HG03439 (cell line): Measurements from ENCODE around the gene TSTD2.

ENCODE experiments used
- ATAC-seq: cut with Tn5 transposase; IDR thresholded peaks from one replicate; pipeline ENCODE4 v1.9.1; 2021; ENCODE audit warnings: mild to moderate bottlenecking, moderate library complexity; ENCODE audit not compliant: unreplicated experiment

TSTD2 gene

DNA sequence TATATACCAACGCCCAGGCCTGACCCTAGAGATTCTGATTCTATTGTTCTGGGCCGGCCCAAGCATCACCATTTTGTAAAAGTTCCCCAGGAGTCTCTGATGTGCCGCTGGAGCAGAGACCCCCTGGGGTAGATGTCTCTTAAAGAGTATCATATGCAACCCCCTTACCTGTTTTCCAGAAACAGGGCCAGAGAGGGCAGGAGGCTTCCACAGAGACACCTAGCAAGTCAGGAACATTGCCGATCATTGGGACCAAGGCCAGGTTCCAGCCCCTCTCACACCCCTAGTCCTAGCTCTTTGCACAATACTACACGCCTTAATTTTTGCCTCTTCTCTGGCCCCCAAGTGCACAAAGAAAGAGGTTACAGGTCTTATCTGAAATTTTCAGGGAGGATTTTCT lies 67.9 kb downstream of the TSTD2 start:
- no peak for ATAC-seq

DNA sequence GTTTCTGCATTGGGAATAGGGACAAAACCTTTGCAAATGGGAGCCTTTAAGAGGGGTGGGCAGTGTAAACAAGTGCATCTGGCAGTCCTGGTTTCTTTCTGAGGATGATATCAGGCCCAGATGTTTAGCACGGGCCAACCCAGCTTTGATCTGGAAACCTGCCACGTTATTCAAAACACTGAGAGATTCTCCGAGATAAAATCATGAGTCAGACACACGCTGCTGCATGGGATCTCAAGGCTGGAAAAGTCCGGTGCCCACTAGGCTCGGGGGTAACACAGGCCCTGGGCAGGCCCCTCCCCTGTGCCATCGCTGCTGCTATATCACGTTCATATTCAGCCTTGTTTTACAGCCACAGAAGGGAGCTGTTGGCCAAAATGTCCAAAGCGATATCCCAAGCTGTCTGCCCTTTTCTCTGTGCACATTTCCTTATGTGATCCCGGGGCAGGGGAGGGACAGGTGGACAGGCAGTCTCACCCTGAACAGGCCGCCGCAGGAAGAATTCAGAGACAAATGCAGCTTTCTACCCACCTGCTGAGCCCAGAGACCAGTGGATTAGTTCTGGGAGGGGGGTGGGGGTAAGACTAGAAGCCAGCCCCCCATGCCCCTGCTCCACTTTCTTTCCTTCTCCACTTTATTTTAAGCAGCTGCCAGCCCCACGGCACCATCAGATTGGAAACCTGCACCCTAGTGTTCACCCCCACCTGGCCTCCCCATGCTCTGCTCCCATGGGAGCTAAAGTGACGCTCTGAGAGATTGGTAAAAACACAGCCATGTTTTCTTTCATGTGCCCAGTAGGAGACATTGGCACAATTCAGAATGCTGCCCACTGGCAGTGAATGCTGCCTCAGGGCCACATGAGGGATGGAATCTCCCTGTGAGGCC lies 68.6 kb downstream of the TSTD2 start:
- ATAC-seq = no peak

DNA sequence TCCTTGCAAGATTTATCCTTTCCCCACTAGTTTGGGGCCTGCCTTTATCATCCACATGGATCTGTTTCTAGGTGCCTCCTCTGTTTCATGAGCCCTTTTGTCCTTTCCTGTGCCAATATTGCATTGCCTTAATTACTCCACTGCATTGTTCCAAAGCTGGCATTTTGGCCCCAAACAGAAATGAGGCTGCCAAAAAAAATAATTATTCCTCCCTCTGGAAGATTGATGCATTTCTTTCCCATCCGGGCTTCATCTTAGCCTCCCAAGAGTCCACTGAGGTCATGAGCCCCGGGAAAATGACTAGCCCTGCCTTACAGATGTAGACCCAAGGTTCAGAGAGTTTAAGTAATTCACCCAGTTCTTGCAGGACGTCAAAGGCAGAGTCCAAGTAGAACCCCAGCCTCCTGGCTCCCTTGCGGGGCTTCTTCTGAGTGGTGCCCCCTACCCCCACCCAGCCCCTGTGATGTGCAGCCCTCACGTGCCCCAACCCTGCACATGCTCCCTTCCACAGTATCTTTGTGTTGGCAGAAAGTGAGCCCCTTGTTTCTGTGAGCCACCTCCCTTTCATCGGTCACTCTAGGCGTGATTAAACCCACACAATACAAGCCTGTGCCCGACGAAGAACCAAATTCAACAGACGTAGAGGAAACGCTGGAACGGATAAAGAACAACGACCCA lies 69.6 kb downstream of the TSTD2 start:
- no peak for ATAC-seq

GRCh38 chr9:97562542-97562941 lies 70.6 kb downstream of the TSTD2 start:
- ATAC-seq = no peak

- no peak for ATAC-seq
These were observed 71.7 kb downstream of the TSTD2 start for GRCh38 chr9:97561501-97561900.

- ATAC-seq = no peak
These were observed 72.3 kb downstream of the TSTD2 start for GRCh38 chr9:97560851-97561250.

DNA sequence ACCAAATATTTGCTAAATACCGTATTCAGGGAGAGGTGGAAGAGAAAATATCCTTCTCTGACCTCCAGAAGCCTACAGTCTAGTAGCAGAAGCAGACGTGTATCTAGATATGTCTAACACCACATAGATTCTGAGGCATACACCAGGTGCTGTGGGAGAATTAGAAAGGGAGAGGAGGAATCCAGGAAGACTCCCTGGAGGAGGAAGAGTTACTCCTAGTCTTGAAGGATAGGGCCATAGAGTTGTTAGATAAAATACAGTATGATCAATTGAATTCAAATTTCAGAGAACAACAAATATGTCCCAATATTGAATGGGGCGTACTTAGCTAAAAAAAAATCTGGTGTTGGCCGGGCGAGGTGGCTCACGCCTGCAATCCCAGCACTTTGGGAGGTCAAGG lies 73.0 kb downstream of the TSTD2 start:
- ATAC-seq = no peak

DNA sequence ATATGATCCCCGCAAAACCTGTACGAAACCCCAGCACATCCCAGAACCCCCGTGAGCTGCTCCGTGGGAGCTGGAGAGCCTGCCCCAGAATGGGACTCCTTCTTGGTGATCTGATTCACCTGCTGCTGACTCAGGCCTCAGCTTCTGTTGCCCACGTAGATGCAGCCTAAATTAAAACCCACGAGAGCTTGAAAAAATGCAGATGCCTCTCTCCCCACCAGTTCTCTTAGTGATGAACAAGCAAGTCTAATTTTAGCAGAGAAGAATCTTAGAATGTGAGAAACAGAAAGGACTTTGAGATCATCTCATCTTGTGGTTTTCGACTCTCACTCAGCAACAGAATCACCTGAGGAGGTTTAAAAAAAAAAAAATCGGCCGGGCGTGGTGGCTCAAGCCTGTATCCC lies 74.1 kb downstream of the TSTD2 start:
- peak; percentile 86 for ATAC-seq

- ATAC-seq = peak; percentile 34
These were observed 74.5 kb downstream of the TSTD2 start for GRCh38 chr9:97558701-97559101.

DNA sequence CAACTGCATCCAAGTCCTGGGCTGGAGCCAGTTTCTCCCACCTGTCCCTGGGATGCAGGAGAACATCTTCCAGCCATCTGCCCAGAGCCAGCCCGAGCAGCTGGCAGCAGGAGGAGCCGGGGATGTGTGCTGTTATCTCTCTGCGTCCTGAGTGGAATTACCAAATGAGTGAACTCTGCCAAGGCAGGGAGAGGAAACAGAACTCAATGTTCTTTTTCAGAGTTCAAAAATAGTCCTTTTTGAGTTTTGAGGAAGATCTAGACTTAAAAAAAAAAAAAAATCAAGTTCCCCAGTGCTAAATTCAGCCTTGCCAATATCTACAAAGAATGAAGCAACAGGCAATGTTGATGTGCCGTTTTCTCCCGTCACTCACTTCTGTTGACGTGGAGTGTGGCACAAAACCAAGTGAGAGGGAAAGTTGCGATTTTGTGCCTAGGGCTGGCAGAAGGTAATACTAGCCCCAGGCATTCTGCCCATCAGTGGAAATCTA lies 75.5 kb downstream of the TSTD2 start:
- ATAC-seq = no peak

- no peak for ATAC-seq
These were observed 76.2 kb downstream of the TSTD2 start for GRCh38 chr9:97556721-97557605.

DNA sequence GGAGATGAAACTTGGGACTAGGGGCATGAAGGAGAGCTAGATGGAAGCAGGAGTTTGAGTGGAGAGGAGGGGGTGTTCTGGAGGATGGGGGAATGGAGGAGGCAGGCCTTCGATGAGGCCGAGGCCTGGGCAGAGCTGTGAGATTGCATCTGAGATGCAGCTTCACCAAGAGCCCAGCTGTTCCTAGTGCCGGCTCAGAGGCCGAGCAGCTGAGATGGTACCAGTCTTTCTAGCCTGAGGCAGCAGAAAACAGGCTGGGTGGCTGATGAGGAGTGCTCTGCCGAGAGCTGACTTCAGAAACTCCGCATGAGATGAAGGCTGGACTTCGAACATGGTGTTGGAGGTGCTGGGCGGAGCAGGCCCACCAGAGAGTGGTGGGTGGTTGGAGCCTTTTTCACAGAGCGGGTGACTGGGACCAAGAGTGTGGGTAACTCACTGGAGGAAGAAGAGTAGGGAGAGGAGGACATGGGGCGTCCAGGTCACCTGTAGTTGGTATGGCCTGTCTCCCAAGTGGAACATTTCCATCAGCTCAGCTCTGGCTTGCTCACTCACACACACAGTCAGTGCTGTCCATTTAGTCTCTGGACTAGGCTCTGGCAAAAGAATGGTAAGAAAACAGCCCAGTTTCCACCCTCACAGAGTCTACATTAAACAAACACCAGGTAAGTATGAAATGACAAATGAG lies 77.0 kb downstream of the TSTD2 start:
- no peak for ATAC-seq

- no peak for ATAC-seq
These were observed 78.0 kb downstream of the TSTD2 start for GRCh38 chr9:97555164-97555563.

DNA sequence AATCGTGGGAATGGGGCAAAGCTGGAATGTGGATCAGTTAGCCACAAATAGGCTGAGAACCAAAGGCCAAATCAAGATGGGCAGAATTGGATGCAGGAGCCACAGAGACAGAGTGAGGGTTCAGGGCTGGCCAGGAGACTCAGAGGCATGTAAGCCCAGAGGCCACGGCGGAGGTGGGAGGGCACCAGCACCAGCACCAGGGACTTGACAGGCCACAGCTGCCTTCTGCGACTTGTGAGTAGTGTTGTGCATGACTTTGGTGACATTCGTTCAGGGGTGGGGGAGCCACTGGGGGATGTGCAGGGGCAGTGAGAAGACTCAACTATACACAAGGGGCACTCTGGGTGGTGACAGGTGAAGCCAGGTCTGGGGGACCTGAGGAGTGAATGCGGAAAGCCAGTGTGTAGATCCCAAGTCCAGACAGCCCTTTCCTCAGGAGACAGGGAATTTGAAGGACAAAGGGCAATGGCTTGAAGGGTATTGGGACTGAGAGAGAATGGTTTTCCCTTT lies 78.5 kb downstream of the TSTD2 start:
- no peak for ATAC-seq

DNA sequence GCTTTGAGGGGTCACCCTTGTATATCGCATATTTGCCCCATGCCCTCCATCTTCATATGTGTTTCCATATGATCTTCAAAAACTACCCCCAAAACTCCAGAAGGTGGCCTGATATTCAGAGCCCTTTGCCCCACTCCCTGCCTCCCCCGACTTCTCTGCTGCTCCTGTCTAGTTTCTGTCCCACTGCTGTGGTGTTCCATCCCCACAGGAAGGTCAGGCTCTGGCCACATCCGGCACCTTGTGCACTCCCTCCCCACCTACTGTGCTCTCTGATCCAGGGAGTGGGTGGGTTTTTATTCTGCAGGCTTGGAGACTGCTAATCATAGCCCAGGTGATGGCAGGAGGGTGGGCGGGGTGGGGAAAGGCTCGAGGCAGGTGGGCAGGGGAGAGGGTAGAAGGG lies 79.3 kb downstream of the TSTD2 start:
- no peak for ATAC-seq

GRCh38 chr9:97553141-97553540 lies 80.0 kb downstream of the TSTD2 start:
- no peak for ATAC-seq

DNA sequence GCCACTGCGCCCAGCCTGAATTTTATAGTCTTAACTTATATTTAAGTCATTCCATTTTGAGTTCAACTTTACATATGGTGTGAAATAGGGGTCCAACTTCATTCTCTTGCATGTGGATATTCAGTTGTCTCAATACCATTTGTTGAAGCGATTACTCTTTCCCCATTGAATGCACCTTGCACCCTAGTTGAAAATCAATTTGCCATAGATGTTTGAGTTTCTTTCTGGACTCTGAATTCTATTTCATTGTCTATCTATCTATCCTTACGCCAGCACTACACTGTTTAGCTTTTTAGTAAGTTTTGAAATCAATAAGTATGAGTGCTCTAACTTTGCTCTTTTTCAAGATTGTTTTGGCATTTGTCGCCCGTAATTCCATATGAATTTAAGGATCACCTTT lies 81.9 kb downstream of the TSTD2 start:
- ATAC-seq = no peak

DNA sequence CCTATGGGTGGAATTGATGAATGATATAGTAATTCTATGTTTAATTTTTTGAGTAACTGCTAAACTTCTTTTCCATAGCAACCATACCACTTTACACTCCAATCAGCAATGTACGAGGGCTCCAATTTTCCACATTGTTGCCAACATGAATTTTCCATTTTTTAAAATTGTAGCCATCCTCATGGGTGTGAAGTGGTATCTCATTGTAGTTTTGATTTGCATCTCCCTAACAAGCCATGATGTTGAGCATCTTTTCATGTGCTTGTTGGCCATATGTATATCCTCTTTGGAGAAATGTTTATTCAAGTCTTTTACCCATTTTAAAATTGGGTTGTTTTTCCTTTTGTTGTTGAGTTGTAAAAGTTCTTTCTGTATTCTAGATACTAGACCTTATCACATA lies 82.8 kb downstream of the TSTD2 start:
- no peak for ATAC-seq
